Hepatocyte (in vitro differentiated cells): ENCODE data around the gene CEMP1. TPM values are rescaled to one million over a fixed set of nuclear protein-coding genes. Genes with fewer than 3 reads are reported as not detected.

ENCODE experiments used
- DNase-seq: peaks from one replicate; pipeline ENCODE4 v3.0.0-alpha.2; 2016; ENCODE audit warnings: low spot score
- H2AFZ ChIP-seq: fragments of 200-600 bp; sonication (generic); 2 replicates; pipeline ENCODE4 v1.6.0; 2016; ENCODE audit warnings: antibody characterized with exemption, mild to moderate bottlenecking
- H3K27ac ChIP-seq: fragments of 200-600 bp; sonication (generic); 2 replicates; pipeline ENCODE4 v1.5.1; 2016; ENCODE audit warnings: mild to moderate bottlenecking
- H3K27me3 ChIP-seq: fragments of 200-600 bp; sonication (generic); 2 replicates; pipeline ENCODE4 v1.6.1; 2016
- H3K36me3 ChIP-seq: fragments of 200-600 bp; sonication (generic); replicated peaks from 2 replicates; pipeline ENCODE4 v1.5.1; 2016; ENCODE audit warnings: low read depth; ENCODE audit not compliant: insufficient read depth
- H3K4me1 ChIP-seq: fragments of 200-600 bp; sonication (generic); 2 replicates; pipeline ENCODE4 v1.5.1; 2016; ENCODE audit warnings: mild to moderate bottlenecking, moderate library complexity; ENCODE audit not compliant: insufficient read depth
- H3K4me2 ChIP-seq: fragments of 200-600 bp; sonication (generic); 2 replicates; pipeline ENCODE4 v1.6.0; 2016
- H3K4me3 ChIP-seq: fragments of 200-600 bp; sonication (generic); 2 replicates; pipeline ENCODE4 v1.5.1; 2016; ENCODE audit warnings: mild to moderate bottlenecking
- H3K79me2 ChIP-seq: fragments of 200-600 bp; sonication (generic); 2 replicates; pipeline ENCODE4 v1.6.0; 2017; ENCODE audit warnings: mild to moderate bottlenecking
- H3K9me2 ChIP-seq: fragments of 200-600 bp; sonication (generic); replicated peaks from 2 replicates; pipeline ENCODE4 v1.6.0; 2017; ENCODE audit warnings: mild to moderate bottlenecking; ENCODE audit not compliant: insufficient read depth
- H3K9me3 ChIP-seq: fragments of 200-600 bp; sonication (generic); 2 replicates; pipeline ENCODE4 v1.5.1; 2016; ENCODE audit warnings: low read depth, mild to moderate bottlenecking
- H4K20me1 ChIP-seq: fragments of 200-600 bp; sonication (generic); 2 replicates; pipeline ENCODE4 v1.6.0; 2016; ENCODE audit warnings: mild to moderate bottlenecking; ENCODE audit not compliant: insufficient read depth, poor library complexity, severe bottlenecking
- EZH2 ChIP-seq: fragments of 200-600 bp; sonication (generic); IDR thresholded peaks from 2 replicates; pipeline ENCODE4 v1.6.1; 2016; ENCODE audit warnings: antibody characterized with exemption, mild to moderate bottlenecking, borderline replicate concordance
- EZH2phosphoT487 ChIP-seq: fragments of 200-600 bp; sonication (generic); IDR thresholded peaks from one replicate; pipeline ENCODE4 v1.6.1; 2018; ENCODE audit warnings: antibody characterized with exemption, mild to moderate bottlenecking, low read depth, moderate library complexity; ENCODE audit not compliant: unreplicated experiment, severe bottlenecking
- WGBS: methylation state at CpG from one replicate; pipeline ENCODE4 v1.1.6; 2016; ENCODE audit warnings: low lambda C conversion rate; ENCODE audit errors: missing lambda C conversion rate; 5-methylcytosine and 5-hydroxymethylcytosine counted together
- polyA plus RNA-seq: library from polyadenylated mRNA; unstranded; fragments of >200 nt; fragmentation: Nextera tagmentation; extraction: Ambion mirVana; gene quantifications from 2 replicates; pipeline ENCODE4 v1.2.1, GENCODE V29; 2016
- total RNA-seq: library from RNA; depleted of rRNA; stranded (reverse); fragments of >200 nt; gene quantifications from 2 replicates; pipeline ENCODE4 v1.2.3, GENCODE V29; 2014
- TF ChIP-seq, protein P1 (sequence below): fragments of 200-600 bp; sonication (generic); IDR thresholded peaks from 2 replicates; pipeline ENCODE4 v1.5.1; 2016; ENCODE audit warnings: antibody characterized with exemption, mild to moderate bottlenecking; ENCODE audit not compliant: poor library complexity

CEMP1 gene
- total and polyA plus RNA-seq, 2 experiments from 2014 or later, result 11.1 TPM; not detected in 1

DNA sequence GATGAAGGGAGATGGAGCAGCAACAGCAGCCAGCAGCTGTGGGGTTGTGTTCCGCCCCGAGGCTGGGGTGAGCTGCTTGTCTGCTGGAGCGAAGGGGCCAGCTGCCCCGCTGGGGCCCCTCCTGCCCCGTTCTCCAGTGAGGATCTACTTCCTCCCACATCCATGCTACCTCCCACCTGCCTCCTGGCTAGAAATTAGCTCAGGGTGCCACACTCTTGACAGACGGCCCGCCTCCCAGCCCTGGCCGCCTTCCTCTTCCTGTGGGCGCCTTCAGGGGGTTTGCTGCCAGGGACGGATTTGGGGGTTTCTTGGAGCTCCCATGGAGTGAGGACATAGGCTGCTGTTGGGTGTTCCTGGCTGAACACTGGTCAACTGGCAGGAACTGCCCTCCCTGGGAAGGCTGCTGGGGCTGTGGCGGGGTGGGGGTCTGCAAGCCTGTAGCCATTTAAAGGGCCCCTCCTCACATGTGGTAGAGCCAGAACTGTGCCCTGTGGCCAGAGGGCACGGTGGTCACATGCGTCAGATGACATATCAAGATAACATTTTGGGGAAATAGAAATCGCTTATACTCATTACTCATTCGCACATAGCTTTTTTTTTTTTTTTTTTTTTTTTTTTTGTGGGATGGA is 43.2 kb downstream of the CEMP1 start:
- TF ChIP-seq, protein P1, sequence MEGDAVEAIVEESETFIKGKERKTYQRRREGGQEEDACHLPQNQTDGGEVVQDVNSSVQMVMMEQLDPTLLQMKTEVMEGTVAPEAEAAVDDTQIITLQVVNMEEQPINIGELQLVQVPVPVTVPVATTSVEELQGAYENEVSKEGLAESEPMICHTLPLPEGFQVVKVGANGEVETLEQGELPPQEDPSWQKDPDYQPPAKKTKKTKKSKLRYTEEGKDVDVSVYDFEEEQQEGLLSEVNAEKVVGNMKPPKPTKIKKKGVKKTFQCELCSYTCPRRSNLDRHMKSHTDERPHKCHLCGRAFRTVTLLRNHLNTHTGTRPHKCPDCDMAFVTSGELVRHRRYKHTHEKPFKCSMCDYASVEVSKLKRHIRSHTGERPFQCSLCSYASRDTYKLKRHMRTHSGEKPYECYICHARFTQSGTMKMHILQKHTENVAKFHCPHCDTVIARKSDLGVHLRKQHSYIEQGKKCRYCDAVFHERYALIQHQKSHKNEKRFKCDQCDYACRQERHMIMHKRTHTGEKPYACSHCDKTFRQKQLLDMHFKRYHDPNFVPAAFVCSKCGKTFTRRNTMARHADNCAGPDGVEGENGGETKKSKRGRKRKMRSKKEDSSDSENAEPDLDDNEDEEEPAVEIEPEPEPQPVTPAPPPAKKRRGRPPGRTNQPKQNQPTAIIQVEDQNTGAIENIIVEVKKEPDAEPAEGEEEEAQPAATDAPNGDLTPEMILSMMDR, result no peak
- no peak for TF ChIP-seq EZH2
- TF ChIP-seq EZH2phosphoT487, result no peak
- Histone ChIP-seq H3K79me2 (peaks cover 66% of the 10 kb centered on the region), H3K9me2 (no peaks in the 10 kb centered on the region), H3K4me1 (peaks cover 14% of the 10 kb centered on the region), H3K27ac (no peak overlapping the region), H3K36me3 (no peaks in the 10 kb centered on the region), H2AFZ (no peak overlapping the region), H3K4me2 (no peak overlapping the region), H3K4me3 (no peak overlapping the region), H3K9me3 (no peaks in the 10 kb centered on the region), H4K20me1 (peaks cover 10% of the 10 kb centered on the region), H3K27me3 (no peaks in the 10 kb centered on the region)
- 80% methylated on average over 14 of the region's 15 CpGs for WGBS
- DNase-seq, result no peak

DNA sequence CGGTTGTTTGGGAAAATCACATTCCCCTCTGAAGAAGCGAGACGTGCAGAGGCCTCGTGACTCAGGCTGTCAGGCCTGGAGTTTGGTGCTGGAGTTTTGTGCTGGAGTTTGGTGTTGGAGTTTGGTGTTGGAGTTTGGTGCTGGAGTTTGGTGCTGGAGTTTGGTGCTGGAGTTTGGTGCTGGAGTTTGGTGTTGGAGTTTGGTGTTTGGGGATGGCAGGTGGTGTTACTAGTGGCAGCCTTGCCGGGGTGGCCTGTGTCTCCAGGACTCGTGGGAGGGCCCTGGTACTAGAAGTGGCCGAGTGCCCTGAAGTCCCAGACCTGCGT is 43.7 kb downstream of the CEMP1 start:
- Histone ChIP-seq H3K36me3 (no peaks in the 10 kb centered on the region), H3K4me2 (no peak overlapping the region), H3K4me1 (peaks cover 19% of the 10 kb centered on the region), H3K9me2 (no peaks in the 10 kb centered on the region), H4K20me1 (peaks cover 10% of the 10 kb centered on the region), H3K27me3 (no peaks in the 10 kb centered on the region), H3K9me3 (no peaks in the 10 kb centered on the region), H3K4me3 (no peak overlapping the region), H2AFZ (no peak overlapping the region), H3K79me2 (peaks cover 72% of the 10 kb centered on the region), H3K27ac (no peak overlapping the region)
- no peak for TF ChIP-seq EZH2phosphoT487
- TF ChIP-seq EZH2, result no peak
- TF ChIP-seq, protein P1, result no peak
- DNase-seq, result no peak
- 76% methylated on average over 8 of the region's 8 CpGs for WGBS

DNA sequence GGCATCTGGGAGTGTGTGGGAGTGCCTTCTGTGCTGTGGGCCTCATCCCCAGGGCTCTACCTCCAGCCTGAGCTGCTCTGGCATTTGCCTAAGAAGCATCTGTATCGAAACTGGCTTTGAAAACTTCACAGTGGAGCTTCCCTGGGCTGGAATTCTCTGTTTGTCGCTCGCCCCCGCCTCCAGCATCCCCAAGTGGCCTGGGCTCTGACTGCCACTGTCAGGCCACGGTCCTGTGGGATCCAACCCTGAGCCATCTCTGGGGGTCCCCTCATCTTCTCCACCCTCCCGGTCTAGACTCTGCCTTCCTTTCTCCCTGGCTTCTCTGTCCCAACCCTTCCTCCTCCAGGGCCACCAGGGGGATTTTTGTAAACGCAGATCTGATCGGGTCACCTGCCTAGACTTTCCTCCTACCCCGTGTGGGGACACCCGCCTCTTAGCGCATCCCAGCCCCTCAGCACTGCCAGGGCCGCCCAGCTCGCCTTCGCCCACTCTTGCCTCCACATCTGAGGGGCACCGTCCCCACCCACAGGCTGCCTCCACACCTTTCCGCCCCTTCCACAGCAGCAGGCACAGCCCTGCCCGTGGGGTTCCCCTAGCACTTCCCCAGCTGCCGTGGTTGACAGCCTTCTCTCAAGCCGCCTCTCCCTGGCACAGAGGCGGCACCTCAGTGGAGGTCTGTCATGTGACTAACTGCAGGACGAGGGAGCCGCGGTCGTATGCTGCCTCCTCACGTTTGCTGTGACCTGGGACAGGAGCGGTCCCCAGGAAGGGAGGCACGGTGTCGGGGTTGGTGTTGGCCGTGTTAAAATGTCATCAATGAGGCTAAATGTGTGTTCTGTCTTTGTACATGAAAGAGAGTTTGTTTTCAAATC is 44.3 kb downstream of the CEMP1 start:
- Histone ChIP-seq H3K4me1 (peaks cover 19% of the 10 kb centered on the region), H3K27me3 (no peaks in the 10 kb centered on the region), H3K9me3 (no peaks in the 10 kb centered on the region), H4K20me1 (peaks cover 10% of the 10 kb centered on the region), H3K36me3 (no peaks in the 10 kb centered on the region), H3K4me3 (no peak overlapping the region), H3K9me2 (no peaks in the 10 kb centered on the region), H3K27ac (no peak overlapping the region), H3K79me2 (peaks cover 76% of the 10 kb centered on the region), H2AFZ (no peak overlapping the region), H3K4me2 (no peak overlapping the region)
- TF ChIP-seq EZH2, result no peak
- TF ChIP-seq EZH2phosphoT487, result no peak
- TF ChIP-seq, protein P1, result peak; percentile 5
- no peak for DNase-seq
- 83% methylated on average over 29 of the region's 29 CpGs for WGBS
